Liver (tissue), 9 donors: Measurements from ENCODE around the gene TTC12. TPM values are rescaled to one million over a fixed set of nuclear protein-coding genes. Genes with fewer than 3 reads are reported as not detected.

Experiments used
- DNase-seq: peaks from one replicate; pipeline ENCODE4 v3.0.0-alpha.2; 2017; ENCODE audit warnings: low spot score
- H3K27ac ChIP-seq, 2 donors: one replicate each; pipeline ENCODE4 v1.7.0; 2013; ENCODE audit warnings: inconsistent platforms in 2 of 2, low read length in 2 of 2, control low read depth in 1 of 2, low read depth in 1 of 2, mild to moderate bottlenecking in 1 of 2
- H3K27me3 ChIP-seq, 4 donors: one replicate each; pipeline versions ENCODE4 v1.6.1 to v1.7.0; 2013; ENCODE audit warnings: low read length in 3 of 4, inconsistent platforms in 1 of 4, mild to moderate bottlenecking in 1 of 4, moderate library complexity in 1 of 4; ENCODE audit not compliant: control insufficient read depth in 4 of 4, insufficient read depth in 4 of 4
- H3K36me3 ChIP-seq, 4 donors: one replicate each; pipeline versions ENCODE4 v1.6.1 to v1.7.0; 2013; ENCODE audit warnings: low read length in 3 of 4, mild to moderate bottlenecking in 3 of 4, low read depth in 1 of 4, moderate library complexity in 1 of 4; ENCODE audit not compliant: control insufficient read depth in 4 of 4, insufficient read depth in 3 of 4
- H3K4me1 ChIP-seq, 4 donors: one replicate each; pipeline versions ENCODE4 v1.6.1 to v1.7.0; 2013; ENCODE audit warnings: low read length in 3 of 4, mild to moderate bottlenecking in 3 of 4, moderate library complexity in 1 of 4; ENCODE audit not compliant: control insufficient read depth in 4 of 4, insufficient read depth in 4 of 4
- H3K4me3 ChIP-seq, 3 donors: one replicate each; pipeline versions ENCODE4 v1.6.1 to v1.7.0; 2013; ENCODE audit warnings: low read length in 3 of 3, control low read depth in 1 of 3, low read depth in 1 of 3, mild to moderate bottlenecking in 1 of 3
- H3K9ac ChIP-seq, 2 donors: one replicate each; pipeline ENCODE4 v1.7.0; 2013; ENCODE audit warnings: low read length in 2 of 2, mild to moderate bottlenecking in 2 of 2, moderate library complexity in 2 of 2, control low read depth in 1 of 2, low read depth in 1 of 2
- H3K9me3 ChIP-seq, 4 donors: one replicate each; pipeline versions ENCODE4 v1.6.1 to v1.7.0; 2013; ENCODE audit warnings: low read length in 3 of 4; ENCODE audit not compliant: control insufficient read depth in 4 of 4
- FOXA1 ChIP-seq: IDR thresholded peaks from 2 replicates; pipeline ENCODE4 v1.6.1; 2016; ENCODE audit warnings: antibody characterized with exemption
- FOXA2 ChIP-seq: IDR thresholded peaks from 2 replicates; pipeline ENCODE4 v1.6.1; 2016; ENCODE audit warnings: antibody characterized with exemption
- GABPA ChIP-seq, 2 donors: IDR thresholded peaks in 1 of 2; conservative IDR thresholded peaks in 1 of 2; 2 replicates each; pipeline ENCODE4 v1.6.1; 2016; ENCODE audit warnings: antibody characterized with exemption in 2 of 2, mild to moderate bottlenecking in 1 of 2, moderate library complexity in 1 of 2
- HNF4A ChIP-seq, 2 donors: conservative IDR thresholded peaks; 2 replicates each; pipeline ENCODE4 v1.6.1; 2016; ENCODE audit warnings: antibody characterized with exemption in 2 of 2, mild to moderate bottlenecking in 2 of 2
- HNF4G ChIP-seq: IDR thresholded peaks from 2 replicates; pipeline ENCODE4 v1.6.1; 2016; ENCODE audit warnings: antibody characterized with exemption
- JUND ChIP-seq, 2 donors: IDR thresholded peaks; 2 replicates each; pipeline ENCODE4 v1.6.1; 2016; ENCODE audit warnings: antibody characterized with exemption in 2 of 2
- NR2F2 ChIP-seq: IDR thresholded peaks from 2 replicates; pipeline ENCODE4 v1.6.1; 2016; ENCODE audit warnings: antibody characterized with exemption
- RAD21 ChIP-seq, 2 donors: IDR thresholded peaks; 2 replicates each; pipeline ENCODE4 v1.6.1; 2016; ENCODE audit warnings: antibody characterized with exemption in 2 of 2, mild to moderate bottlenecking in 2 of 2
- RXRA ChIP-seq, 2 donors: IDR thresholded peaks; 2 replicates each; pipeline ENCODE4 v1.6.1; 2017 to 2018; ENCODE audit warnings: antibody characterized with exemption in 2 of 2, mild to moderate bottlenecking in 1 of 2
- SP1 ChIP-seq: IDR thresholded peaks from 2 replicates; pipeline ENCODE4 v1.6.1; 2018; ENCODE audit warnings: antibody characterized with exemption, mild to moderate bottlenecking
- TAF1 ChIP-seq: conservative IDR thresholded peaks from 2 replicates; pipeline ENCODE4 v1.6.1; 2016; ENCODE audit warnings: antibody characterized with exemption, mild to moderate bottlenecking
- YY1 ChIP-seq: IDR thresholded peaks from 2 replicates; pipeline ENCODE4 v1.6.1; 2016; ENCODE audit warnings: antibody characterized with exemption, mild to moderate bottlenecking
- WGBS: extraction: QIAGEN DNeasy Blood & Tissue Kit; methylation state at CpG from one replicate; pipeline ENCODE4 v1.1.7; 2013; 5-methylcytosine and 5-hydroxymethylcytosine counted together
- polyA plus RNA-seq, 2 donors: library from polyadenylated mRNA; stranded (reverse) in 1 of 2; unstranded in 1 of 2; fragments of 200-250 nt in 1 of 2; fragments of >200 nt in 1 of 2; fragmentation: Nextera tagmentation in 1 of 2; extraction: Ambion mirVana in 1 of 2; gene quantifications; one replicate each; pipeline versions ENCODE4 v1.2.1 to v1.2.3, GENCODE V29; 2013 to 2015
- total RNA-seq, 2 donors: library from RNA; depleted of rRNA; stranded (reverse); fragments of >200 nt; gene quantifications; one replicate each; pipeline ENCODE4 v1.2.3, GENCODE V29; 2014
- TF ChIP-seq, protein P1 (sequence below): fragments of 150-350 bp; IDR thresholded peaks from 2 replicates; pipeline ENCODE4 v1.5.1; 2017; ENCODE audit warnings: improper control_type of control experiment, low read depth, low read length; ENCODE audit not compliant: missing input control
- TF ChIP-seq, protein P2 (sequence below): IDR thresholded peaks from 2 replicates; pipeline ENCODE4 v1.6.1; 2016; ENCODE audit warnings: antibody characterized with exemption
- TF ChIP-seq, protein P3 (sequence below): IDR thresholded peaks from 2 replicates; pipeline ENCODE4 v1.6.1; 2016; ENCODE audit warnings: antibody characterized with exemption
- TF ChIP-seq, protein P4 (sequence below): IDR thresholded peaks from 2 replicates; pipeline ENCODE4 v1.6.1; 2016; ENCODE audit warnings: antibody characterized with exemption
- donor health status: healthy.
- donor health status: healthy.
- donor health status: healthy.
- donor health status: healthy.
- donor health status: healthy.

TTC12 gene
- total and polyA plus RNA-seq, 4 donors = 2.8 to 9.0 (median 4.3) TPM

DNA sequence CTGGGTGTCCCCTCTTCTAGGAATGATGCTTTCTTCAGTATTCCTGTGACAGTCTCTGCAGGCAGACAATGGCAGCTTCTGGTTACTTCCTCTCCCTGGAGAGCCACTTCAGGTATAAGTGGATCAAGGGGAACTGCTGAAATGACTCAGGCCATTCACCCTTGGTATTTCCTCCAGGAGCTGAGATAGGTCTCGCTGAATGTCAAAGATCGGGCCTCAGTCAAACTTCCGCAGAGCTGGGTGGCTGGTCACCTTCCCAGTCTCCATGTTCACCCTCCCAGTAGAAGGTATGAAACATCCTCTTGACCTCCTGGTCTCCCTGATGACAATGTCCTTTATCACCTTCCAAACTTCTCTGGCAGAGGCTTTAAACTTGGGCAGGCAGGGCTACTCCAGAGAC lies 71.4 kb downstream of the TTC12 start:
- no peaks in the 10 kb centered on the region for H3K9me3 ChIP-seq

DNA sequence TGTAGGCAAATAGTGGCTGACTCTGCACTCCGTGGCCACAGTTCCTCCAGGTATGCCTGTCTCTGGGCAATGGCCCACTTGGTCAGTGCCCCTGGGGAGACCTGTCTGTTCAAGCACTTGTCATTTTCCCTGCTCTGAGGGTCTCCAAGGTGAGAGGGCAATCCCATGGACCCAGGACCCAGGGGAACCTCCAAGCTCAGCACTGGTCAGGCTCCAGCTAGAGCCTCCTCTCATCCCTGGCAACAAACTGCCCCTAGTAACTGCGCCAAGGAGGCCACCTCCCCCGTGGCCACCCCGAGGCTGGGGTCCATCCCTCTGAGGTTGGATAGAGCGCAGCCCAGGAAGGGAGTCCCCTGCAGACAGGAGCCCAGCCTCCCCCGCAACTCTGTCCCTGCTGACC lies 72.5 kb downstream of the TTC12 start:
- no peak overlapping the region for H3K4me3 ChIP-seq
- WGBS = 76% methylated on average over 6 of the region's 6 CpGs
- H3K27ac ChIP-seq = no peak overlapping the region
- no peaks in the 10 kb centered on the region for H3K9me3 ChIP-seq
- no peak for DNase-seq
- peaks cover 0 to 15% (median 6%) of the 10 kb centered on the region in 4 donors for H3K27me3 ChIP-seq
- no peak overlapping the region for H3K9ac ChIP-seq
- H3K4me1 ChIP-seq = no peaks in the 10 kb centered on the region
- H3K36me3 ChIP-seq = no peaks in the 10 kb centered on the region
- TF ChIP-seq JUND (IDR thresholded peaks at IDR 0.05) (no peak), TAF1 (no peak), FOXA2 (no peak), HNF4A (conservative IDR thresholded peaks at IDR 0.05) (no peak), HNF4G (no peak), RXRA (IDR thresholded peaks at IDR 0.05) (no peak), SP1 (no peak), RAD21 (IDR thresholded peaks at IDR 0.05) (no peak)
- TF ChIP-seq, protein P1, sequence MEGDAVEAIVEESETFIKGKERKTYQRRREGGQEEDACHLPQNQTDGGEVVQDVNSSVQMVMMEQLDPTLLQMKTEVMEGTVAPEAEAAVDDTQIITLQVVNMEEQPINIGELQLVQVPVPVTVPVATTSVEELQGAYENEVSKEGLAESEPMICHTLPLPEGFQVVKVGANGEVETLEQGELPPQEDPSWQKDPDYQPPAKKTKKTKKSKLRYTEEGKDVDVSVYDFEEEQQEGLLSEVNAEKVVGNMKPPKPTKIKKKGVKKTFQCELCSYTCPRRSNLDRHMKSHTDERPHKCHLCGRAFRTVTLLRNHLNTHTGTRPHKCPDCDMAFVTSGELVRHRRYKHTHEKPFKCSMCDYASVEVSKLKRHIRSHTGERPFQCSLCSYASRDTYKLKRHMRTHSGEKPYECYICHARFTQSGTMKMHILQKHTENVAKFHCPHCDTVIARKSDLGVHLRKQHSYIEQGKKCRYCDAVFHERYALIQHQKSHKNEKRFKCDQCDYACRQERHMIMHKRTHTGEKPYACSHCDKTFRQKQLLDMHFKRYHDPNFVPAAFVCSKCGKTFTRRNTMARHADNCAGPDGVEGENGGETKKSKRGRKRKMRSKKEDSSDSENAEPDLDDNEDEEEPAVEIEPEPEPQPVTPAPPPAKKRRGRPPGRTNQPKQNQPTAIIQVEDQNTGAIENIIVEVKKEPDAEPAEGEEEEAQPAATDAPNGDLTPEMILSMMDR = no peak

More for the DNA sequence above, 71.4 kb downstream of the TTC12 start:
- TF ChIP-seq NR2F2 (no peak), GABPA (IDR thresholded peaks at IDR 0.05 in 1 of 2, conservative IDR thresholded peaks at IDR 0.05 in 1 of 2) (no peak), JUND (IDR thresholded peaks at IDR 0.05) (no peak), FOXA1 (no peak), YY1 (no peak)
- TF ChIP-seq, protein P2, sequence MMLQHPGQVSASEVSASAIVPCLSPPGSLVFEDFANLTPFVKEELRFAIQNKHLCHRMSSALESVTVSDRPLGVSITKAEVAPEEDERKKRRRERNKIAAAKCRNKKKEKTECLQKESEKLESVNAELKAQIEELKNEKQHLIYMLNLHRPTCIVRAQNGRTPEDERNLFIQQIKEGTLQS = no peak
- TF ChIP-seq, protein P3, sequence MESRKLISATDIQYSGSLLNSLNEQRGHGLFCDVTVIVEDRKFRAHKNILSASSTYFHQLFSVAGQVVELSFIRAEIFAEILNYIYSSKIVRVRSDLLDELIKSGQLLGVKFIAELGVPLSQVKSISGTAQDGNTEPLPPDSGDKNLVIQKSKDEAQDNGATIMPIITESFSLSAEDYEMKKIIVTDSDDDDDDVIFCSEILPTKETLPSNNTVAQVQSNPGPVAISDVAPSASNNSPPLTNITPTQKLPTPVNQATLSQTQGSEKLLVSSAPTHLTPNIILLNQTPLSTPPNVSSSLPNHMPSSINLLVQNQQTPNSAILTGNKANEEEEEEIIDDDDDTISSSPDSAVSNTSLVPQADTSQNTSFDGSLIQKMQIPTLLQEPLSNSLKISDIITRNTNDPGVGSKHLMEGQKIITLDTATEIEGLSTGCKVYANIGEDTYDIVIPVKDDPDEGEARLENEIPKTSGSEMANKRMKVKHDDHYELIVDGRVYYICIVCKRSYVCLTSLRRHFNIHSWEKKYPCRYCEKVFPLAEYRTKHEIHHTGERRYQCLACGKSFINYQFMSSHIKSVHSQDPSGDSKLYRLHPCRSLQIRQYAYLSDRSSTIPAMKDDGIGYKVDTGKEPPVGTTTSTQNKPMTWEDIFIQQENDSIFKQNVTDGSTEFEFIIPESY = no peak
- TF ChIP-seq, protein P4, sequence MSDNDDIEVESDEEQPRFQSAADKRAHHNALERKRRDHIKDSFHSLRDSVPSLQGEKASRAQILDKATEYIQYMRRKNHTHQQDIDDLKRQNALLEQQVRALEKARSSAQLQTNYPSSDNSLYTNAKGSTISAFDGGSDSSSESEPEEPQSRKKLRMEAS = no peak
- 93% methylated on average over 3 of the region's 3 CpGs for WGBS
- H3K27ac ChIP-seq = no peak overlapping the region
- no peak overlapping the region for H3K9ac ChIP-seq
- peaks cover 0 to 15% (median 4%) of the 10 kb centered on the region in 4 donors for H3K27me3 ChIP-seq
- no peaks in the 10 kb centered on the region for H3K4me1 ChIP-seq
- DNase-seq = no peak
- H3K4me3 ChIP-seq = no peak overlapping the region
- H3K36me3 ChIP-seq = no peaks in the 10 kb centered on the region
